Kidney (tissue), 14 donors: ENCODE results near the gene HOXC12. TPM values are rescaled to one million over a fixed set of nuclear protein-coding genes. Genes with fewer than 3 reads are reported as not detected.

Source experiments
- DNase-seq, 5 donors: peaks; one replicate each; pipeline ENCODE4 v3.0.0-alpha.2; 2013 to 2020
- FAIRE-seq: peaks from 2 replicates; lab custom pipeline; 2012; peaks lifted over from hg19 to GRCh38; lab: Jason Lieb, UNC
- H3K27ac ChIP-seq, 2 donors: one replicate each; pipeline ENCODE4 v1.7.0; 2013; ENCODE audit warnings: low read depth in 2 of 2, low read length in 2 of 2, inconsistent platforms in 1 of 2
- H3K27me3 ChIP-seq: one replicate; pipeline ENCODE4 v1.7.1; 2013; ENCODE audit warnings: low read length, inconsistent platforms; ENCODE audit not compliant: control insufficient read depth, insufficient read depth
- H3K36me3 ChIP-seq, 3 donors: one replicate each; pipeline versions ENCODE4 v1.7.0 to v1.7.1; 2013; ENCODE audit warnings: low read length in 3 of 3, control low read depth in 1 of 3, inconsistent platforms in 1 of 3; ENCODE audit not compliant: insufficient read depth in 3 of 3, control insufficient read depth in 2 of 3
- H3K4me1 ChIP-seq, 3 donors: one replicate each; pipeline versions ENCODE4 v1.7.0 to v1.7.1; 2013; ENCODE audit warnings: low read length in 3 of 3, inconsistent platforms in 1 of 3, low read depth in 1 of 3; ENCODE audit not compliant: control insufficient read depth in 2 of 3, insufficient read depth in 2 of 3
- H3K4me3 ChIP-seq, 3 donors: one replicate each; pipeline versions ENCODE4 v1.7.0 to v1.8.1; 2013; ENCODE audit warnings: low read length in 3 of 3, control low read depth in 1 of 3, inconsistent platforms in 1 of 3
- H3K9ac ChIP-seq, 3 donors: one replicate each; pipeline versions ENCODE4 v1.7.0 to v1.7.1; 2013; ENCODE audit warnings: low read length in 3 of 3, control low read depth in 1 of 3, inconsistent platforms in 1 of 3
- H3K9me3 ChIP-seq, 3 donors: one replicate each; pipeline versions ENCODE4 v1.7.0 to v1.7.1; 2013; ENCODE audit warnings: low read length in 3 of 3, control low read depth in 1 of 3, inconsistent platforms in 1 of 3; ENCODE audit not compliant: control insufficient read depth in 2 of 3, insufficient read depth in 1 of 3
- intact Hi-C: fragments of 100-400 bp; cut with DNase I; formaldehyde crosslinking; loops from one replicate; pipeline ENCODE4 v1.11.1; 2022
- polyA plus RNA-seq: library from polyadenylated mRNA; stranded (reverse); fragments of 350-450 nt; fragmentation: Illumina TruSeq; extraction: RNeasy Lipid Tissue Mini Kit (QIAGEN cat#74804); gene quantifications from one replicate; pipeline ENCODE4 v1.2.3, GENCODE V29; 2014; ENCODE audit warnings: low read depth, low replicate concordance; ENCODE audit not compliant: insufficient read depth
- total RNA-seq: library from RNA; stranded (reverse); fragmentation: NEBNext Ultra II Directional; extraction: Animal tissue kit (Norgen Biotek cat#: 25700); gene quantifications from one replicate; pipeline ENCODE4 v1.2.1, GENCODE V29; 2021
- TF ChIP-seq, protein P1 (sequence below): IDR thresholded peaks from 3 replicates; pipeline ENCODE4 v1.5.1; 2012; ENCODE audit warnings: mild to moderate bottlenecking, moderate library complexity, borderline replicate concordance; ENCODE audit not compliant: insufficient read depth; ENCODE audit errors: extremely low read depth
- donor health status: control.
- donor health status: control.
- donor health status: control.
- donor health status: control.
- donor health status: control.
- donor health status: DM: yes; HTN: yes; CAD: no.
- donor health status: Normal renal cell carcinoma (clear cell type).

Gene HOXC12
- total and polyA plus RNA-seq, 2 donors from 2014 or later = not detected

- TF ChIP-seq, protein P1, sequence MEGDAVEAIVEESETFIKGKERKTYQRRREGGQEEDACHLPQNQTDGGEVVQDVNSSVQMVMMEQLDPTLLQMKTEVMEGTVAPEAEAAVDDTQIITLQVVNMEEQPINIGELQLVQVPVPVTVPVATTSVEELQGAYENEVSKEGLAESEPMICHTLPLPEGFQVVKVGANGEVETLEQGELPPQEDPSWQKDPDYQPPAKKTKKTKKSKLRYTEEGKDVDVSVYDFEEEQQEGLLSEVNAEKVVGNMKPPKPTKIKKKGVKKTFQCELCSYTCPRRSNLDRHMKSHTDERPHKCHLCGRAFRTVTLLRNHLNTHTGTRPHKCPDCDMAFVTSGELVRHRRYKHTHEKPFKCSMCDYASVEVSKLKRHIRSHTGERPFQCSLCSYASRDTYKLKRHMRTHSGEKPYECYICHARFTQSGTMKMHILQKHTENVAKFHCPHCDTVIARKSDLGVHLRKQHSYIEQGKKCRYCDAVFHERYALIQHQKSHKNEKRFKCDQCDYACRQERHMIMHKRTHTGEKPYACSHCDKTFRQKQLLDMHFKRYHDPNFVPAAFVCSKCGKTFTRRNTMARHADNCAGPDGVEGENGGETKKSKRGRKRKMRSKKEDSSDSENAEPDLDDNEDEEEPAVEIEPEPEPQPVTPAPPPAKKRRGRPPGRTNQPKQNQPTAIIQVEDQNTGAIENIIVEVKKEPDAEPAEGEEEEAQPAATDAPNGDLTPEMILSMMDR = no peak
- Histone ChIP-seq H3K36me3 (no peaks in the 10 kb centered on the region), H3K27me3 (peaks cover 33% of the 10 kb centered on the region), H3K9me3 (no peaks in the 10 kb centered on the region), H3K4me3 (no peak overlapping the region), H3K4me1 (peaks cover 0 to 3% (median 0%) of the 10 kb centered on the region in 3 donors), H3K27ac (no peak overlapping the region), H3K9ac (no peak overlapping the region)
- DNase-seq (no peak), FAIRE-seq (no peak)
- intact Hi-C loops = no loop called here
These were observed 17.5 kb downstream of the HOXC12 start for GRCh38 chr12:53972152-53972702.

DNA sequence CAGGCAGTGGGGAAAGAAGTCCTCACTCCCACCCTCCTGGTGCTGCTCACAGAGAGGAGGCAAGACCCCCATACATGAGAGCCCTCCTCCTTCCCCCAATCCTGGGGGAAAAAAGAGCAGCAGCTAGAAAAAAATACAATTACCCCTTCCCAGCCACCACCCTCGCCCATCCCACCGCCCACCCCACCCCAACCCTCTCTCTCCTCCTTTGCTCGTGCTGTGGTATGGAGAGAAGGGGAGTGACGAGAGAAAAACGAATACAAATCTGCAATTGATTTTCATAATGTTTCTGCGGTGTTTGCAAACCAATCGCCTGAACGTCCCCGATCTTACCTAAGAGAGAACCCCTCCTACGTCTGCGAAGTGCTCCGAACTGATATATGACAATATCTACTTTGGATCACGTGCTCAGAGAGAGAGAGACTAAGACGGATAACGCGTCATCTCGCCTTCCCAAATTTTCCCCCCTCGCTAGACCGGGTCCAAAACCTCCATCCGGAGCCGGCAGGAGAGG is 18.1 kb downstream of the HOXC12 start, which contains the start of gene HOXC11:
Gene HOXC11 (plus strand): TSS at position 405 of the 514 bp plus-strand sequence. CDS start 116 bp downstream, outside the sequence.
- Histone ChIP-seq H3K27me3 (peaks cover 27% of the 10 kb centered on the region), H3K4me1 (peaks cover 0 to 3% (median 3%) of the 10 kb centered on the region in 3 donors), H3K36me3 (no peaks in the 10 kb centered on the region), H3K27ac (no peak within 1 kb of the TSS), H3K4me3 (peak within 1 kb of the TSS in 2 of 3 donors; percentile 47 to 49), H3K9ac (peak within 1 kb of the TSS in 1 of 3 donors; percentile 30), H3K9me3 (no peaks in the 10 kb centered on the region)
- TF ChIP-seq, protein P1 = no peak
- no peak for FAIRE-seq
- intact Hi-C loops = no loop called here
- DNase-seq = no peak

DNA sequence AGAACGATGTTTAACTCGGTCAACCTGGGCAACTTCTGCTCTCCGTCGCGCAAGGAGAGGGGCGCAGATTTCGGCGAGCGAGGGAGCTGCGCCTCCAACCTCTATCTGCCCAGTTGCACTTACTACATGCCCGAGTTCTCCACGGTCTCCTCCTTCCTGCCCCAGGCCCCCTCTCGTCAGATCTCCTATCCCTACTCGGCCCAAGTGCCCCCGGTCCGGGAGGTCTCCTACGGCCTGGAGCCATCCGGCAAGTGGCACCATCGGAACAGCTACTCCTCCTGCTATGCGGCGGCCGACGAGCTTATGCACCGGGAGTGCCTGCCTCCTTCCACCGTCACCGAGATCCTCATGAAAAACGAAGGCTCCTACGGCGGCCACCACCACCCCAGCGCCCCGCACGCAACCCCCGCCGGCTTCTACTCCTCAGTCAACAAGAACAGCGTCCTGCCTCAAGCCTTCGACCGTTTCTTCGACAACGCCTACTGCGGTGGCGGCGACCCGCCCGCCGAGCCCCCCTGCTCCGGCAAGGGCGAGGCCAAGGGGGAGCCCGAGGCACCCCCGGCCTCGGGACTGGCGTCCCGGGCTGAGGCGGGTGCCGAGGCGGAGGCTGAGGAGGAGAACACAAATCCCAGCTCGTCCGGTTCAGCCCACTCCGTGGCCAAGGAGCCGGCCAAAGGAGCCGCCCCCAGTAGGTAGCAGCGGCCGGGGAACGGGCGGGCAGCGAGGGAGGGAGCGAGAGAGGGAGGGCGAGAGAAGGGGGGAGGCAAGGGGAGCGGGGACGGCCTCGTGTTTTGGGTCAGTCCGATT is 18.7 kb downstream of the HOXC12 start:
- Histone ChIP-seq H3K9me3 (no peaks in the 10 kb centered on the region), H3K4me1 (peaks cover 0 to 7% (median 3%) of the 10 kb centered on the region in 3 donors), H3K4me3 (peak overlapping the region in 2 of 3 donors; percentile 47 to 49), H3K27me3 (peaks cover 23% of the 10 kb centered on the region), H3K9ac (no peak overlapping the region), H3K27ac (no peak overlapping the region), H3K36me3 (no peaks in the 10 kb centered on the region)
- FAIRE-seq (no peak), DNase-seq (peak in 3 of 5 donors; percentile 66 to 90 (median 69))
- TF ChIP-seq, protein P1 = no peak
- intact Hi-C loops = no loop called here
